ENCODE results near the gene MLN.

Gene MLN

GRCh38 chr6:33744895-33745546 is 58.8 kb downstream of the MLN start:
- DNase-seq (ENCODE audit: insufficient read length, low spot score) (no peak), FAIRE-seq (no peak)
- TF ChIP-seq TAF1 (IDR thresholded peaks at IDR 0.05; ENCODE audit: low read depth, low read length) = no peak
- TF ChIP-seq PAX5 (IDR thresholded peaks at IDR 0.05; ENCODE audit: insufficient read depth, low read length, severe bottlenecking) = no peak
- TF ChIP-seq POLR2AphosphoS5 (IDR thresholded peaks at IDR 0.05; ENCODE audit: low read depth, low read length) = no peak
- no peak for TF ChIP-seq POLR2A (IDR thresholded peaks at IDR 0.05; ENCODE audit: low read depth, low read length)
- TF ChIP-seq SPI1 (IDR thresholded peaks at IDR 0.05; ENCODE audit: low read depth, low read length) = no peak
- no peak for TF ChIP-seq POU2F2 (IDR thresholded peaks at IDR 0.05; ENCODE audit: low read depth, low read length)

Data from GM12891 (cell line).